ENCODE measurements around the gene RHBDD1. TPM values are rescaled to one million over a fixed set of nuclear protein-coding genes. Genes with fewer than 3 reads are reported as not detected.

The RHBDD1 gene
- total and polyA plus RNA-seq, 9 donors = 11.5 to 95.8 (median 49.5) TPM

DNA sequence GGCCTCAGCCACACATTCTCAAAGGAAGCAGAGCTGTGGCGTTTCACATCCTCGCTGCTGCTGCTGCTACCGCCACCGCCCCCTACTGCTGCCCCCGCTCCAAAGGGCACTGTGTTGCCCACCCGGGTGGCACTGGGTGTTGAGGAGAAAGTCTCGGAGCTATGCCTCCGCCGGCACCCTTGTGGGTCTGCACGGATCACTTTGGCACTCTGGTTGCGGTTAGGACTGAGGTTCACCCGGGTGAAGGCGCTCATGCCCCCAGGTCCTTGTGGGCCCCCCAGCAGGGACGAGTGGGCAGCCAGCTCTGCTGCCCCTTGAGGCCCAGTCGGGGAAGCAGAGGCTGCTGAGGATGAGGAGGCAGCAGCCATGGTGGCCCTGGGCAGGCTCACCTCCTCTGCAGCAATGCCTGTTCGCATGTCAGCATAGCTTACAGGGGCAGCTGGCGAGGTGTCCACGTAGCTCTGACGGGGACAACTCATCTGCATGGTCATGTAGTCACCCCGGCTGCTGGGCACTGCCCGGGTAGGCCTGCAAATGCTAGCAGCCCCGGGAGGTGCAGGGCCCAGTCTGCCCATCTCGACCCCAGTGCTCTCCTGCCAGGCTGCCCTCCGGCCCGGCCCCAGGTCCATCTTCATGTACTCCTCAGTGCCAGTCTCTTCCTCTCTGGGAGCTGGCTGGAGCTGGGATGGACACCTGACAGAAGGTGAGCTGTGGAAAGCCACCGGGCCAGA, 40.4 kb upstream of the RHBDD1 start:
- peaks cover 2% of the 10 kb centered on the region for H3K4me1 ChIP-seq (ENCODE audit: insufficient read depth)
- H3K27me3 ChIP-seq = no peaks in the 10 kb centered on the region
- WGBS, 3 donors = 7 to 13% (median 8%) methylated on average over 25 to 26 of the region's 26 CpGs
- no peaks in the 10 kb centered on the region for H3K9me3 ChIP-seq
- DNase-seq = peak; percentile 26 to 54 (median 48)
- peak overlapping the region; percentile 93 for H3K4me3 ChIP-seq
- TF ChIP-seq, protein P1, sequence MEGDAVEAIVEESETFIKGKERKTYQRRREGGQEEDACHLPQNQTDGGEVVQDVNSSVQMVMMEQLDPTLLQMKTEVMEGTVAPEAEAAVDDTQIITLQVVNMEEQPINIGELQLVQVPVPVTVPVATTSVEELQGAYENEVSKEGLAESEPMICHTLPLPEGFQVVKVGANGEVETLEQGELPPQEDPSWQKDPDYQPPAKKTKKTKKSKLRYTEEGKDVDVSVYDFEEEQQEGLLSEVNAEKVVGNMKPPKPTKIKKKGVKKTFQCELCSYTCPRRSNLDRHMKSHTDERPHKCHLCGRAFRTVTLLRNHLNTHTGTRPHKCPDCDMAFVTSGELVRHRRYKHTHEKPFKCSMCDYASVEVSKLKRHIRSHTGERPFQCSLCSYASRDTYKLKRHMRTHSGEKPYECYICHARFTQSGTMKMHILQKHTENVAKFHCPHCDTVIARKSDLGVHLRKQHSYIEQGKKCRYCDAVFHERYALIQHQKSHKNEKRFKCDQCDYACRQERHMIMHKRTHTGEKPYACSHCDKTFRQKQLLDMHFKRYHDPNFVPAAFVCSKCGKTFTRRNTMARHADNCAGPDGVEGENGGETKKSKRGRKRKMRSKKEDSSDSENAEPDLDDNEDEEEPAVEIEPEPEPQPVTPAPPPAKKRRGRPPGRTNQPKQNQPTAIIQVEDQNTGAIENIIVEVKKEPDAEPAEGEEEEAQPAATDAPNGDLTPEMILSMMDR (IDR thresholded peaks at IDR 0.05) = peak in 1 of 3 donors; percentile 18
- TF ChIP-seq POLR2A (IDR thresholded peaks at IDR 0.05) = no peak
- no peak for TF ChIP-seq EP300 (IDR thresholded peaks at IDR 0.05)
- H3K27ac ChIP-seq = peak overlapping the region; percentile 90 to 96
- no peaks in the 10 kb centered on the region for H3K36me3 ChIP-seq
- intact Hi-C loops (cut with DNase I) = loop anchor here (2.0 to 10.0 kb wide), 13 partner anchors 43 to 908 kb away; no protein-coding TSS in a partner anchor

DNA sequence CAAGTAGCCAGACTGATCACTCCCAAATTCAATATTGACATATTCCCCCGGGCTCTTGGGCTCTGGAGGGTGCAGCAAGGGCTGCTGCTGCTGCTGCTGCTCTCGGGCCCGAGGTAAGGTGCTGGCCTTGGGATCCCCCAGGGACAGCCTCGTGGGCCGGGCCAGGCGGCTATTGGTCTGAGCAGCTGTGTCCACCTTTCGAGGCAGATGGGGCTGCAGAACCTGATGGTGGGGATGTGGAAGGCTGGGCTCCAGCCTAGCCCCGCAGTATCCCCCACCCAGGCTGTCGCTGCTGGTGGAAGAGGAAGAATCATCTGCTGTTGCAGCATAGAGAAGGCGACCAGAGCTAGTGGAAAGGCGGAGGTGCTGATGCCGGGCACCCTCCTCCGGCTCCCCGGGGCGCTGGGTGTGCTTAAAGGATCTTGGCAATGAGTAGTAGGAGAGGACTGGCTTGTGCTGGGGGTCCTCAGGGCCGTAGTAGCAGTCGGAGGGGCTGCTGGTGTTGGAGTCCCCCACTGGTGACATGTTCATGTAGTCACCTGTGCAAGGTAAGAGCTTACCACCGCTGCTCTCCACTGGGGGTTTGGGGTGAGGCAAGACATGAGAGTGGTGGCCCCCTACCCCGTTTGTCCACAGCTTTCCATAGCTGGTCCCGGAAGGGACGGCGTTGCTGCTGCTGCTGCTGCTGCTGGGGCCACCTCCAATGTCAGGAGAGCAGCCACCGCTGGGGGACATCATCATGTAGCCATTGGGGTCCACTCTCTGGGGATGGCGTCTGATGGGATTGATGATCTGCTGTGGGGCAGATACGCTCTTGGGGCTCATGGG, 39.6 kb upstream of the RHBDD1 start:
- no peaks in the 10 kb centered on the region for H3K4me1 ChIP-seq (ENCODE audit: insufficient read depth)
- no peak for TF ChIP-seq POLR2A (IDR thresholded peaks at IDR 0.05)
- TF ChIP-seq, protein P1 (IDR thresholded peaks at IDR 0.05) = no peak
- DNase-seq = peak; percentile 27 to 56 (median 41)

DNA sequence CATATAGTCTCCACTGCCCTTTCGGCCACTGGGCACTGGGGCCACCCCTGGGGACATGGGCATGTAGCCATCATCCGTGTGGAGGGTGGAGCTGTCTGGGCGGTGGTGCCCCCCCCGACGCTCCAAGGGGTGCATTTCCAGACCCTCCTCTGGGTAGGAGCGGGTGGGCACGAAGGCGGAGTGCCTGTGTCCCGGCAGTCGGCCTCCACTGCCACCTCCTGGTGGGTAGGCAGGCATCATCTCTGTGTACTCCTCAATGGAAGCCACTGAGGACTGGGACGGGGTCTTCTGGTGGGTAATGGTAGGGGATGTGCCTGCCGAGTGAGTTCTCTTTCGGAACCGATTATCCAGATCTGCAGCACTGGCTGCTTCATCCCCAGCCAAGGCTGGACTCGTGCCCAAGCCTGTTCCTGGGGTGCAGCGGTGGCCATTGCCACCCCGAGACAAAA, 39.0 kb upstream of the RHBDD1 start:
- Histone ChIP-seq H3K36me3 (no peaks in the 10 kb centered on the region), H3K27ac (peak overlapping the region; percentile 90 to 96), H3K4me1 (ENCODE audit: insufficient read depth) (peaks cover 1% of the 10 kb centered on the region), H3K27me3 (no peaks in the 10 kb centered on the region), H3K4me3 (peak overlapping the region; percentile 93), H3K9me3 (no peaks in the 10 kb centered on the region)
- DNase-seq = peak; percentile 71 to 82 (median 74)
- intact Hi-C loops (cut with DNase I) = loop anchor here (2.0 to 10.0 kb wide), 13 partner anchors 45 to 910 kb away; no protein-coding TSS in a partner anchor
- WGBS, 3 donors = 10 to 55% (median 13%) methylated on average over 17 of the region's 17 CpGs
- no peak for TF ChIP-seq POLR2A (IDR thresholded peaks at IDR 0.05)
- TF ChIP-seq, protein P1 (IDR thresholded peaks at IDR 0.05) = peak; percentile 53 to 73 (median 67)

More for the DNA sequence above, 39.6 kb upstream of the RHBDD1 start:
- H3K4me3 ChIP-seq = peak overlapping the region; percentile 93
- H3K36me3 ChIP-seq = no peaks in the 10 kb centered on the region
- no peaks in the 10 kb centered on the region for H3K27me3 ChIP-seq
- 14 to 36% (median 14%) methylated on average over 25 of the region's 25 CpGs for WGBS, 3 donors
- H3K9me3 ChIP-seq = no peaks in the 10 kb centered on the region
- H3K27ac ChIP-seq = peak overlapping the region; percentile 90 to 96
- intact Hi-C loops (cut with DNase I) = loop anchor here (2.0 to 10.0 kb wide), 13 partner anchors 44 to 909 kb away; no protein-coding TSS in a partner anchor

DNA sequence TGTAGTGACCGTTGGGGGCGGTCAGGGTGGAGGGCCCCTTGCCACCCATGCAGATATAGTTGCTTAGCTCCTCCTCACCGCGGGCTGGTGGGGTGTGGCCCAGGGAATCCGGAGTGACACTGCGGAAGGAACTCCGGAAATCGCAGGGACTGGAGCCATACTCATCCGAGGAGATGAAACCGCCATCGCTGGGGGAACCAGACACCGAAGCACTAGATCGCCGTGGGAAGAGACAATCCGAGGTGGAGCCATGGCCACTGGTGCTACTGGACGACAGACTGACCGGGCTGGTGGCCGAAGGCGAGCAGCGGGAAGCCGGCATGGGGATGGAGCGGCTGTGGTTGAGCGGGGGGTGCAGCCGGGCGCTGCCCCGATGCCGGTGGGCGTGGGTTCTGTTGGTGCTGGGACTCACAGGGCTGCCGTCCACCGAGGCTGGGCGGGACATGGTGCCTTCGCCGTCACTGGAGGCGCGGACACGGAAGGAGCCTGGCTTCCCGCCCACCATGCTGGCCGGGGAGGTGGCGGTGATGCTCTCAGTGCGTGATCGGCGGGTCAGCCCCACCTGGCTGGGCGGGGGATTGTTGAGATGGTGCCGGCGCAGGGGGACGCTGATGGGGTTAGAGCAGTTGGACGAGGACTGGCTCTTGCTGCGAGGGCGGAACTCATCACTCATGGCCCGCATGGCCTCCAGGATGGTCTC, 38.4 kb upstream of the RHBDD1 start:
- peak; percentile 50 to 77 (median 69) for DNase-seq
- TF ChIP-seq, protein P1 (IDR thresholded peaks at IDR 0.05) = no peak
- TF ChIP-seq EP300 (IDR thresholded peaks at IDR 0.05) (no peak), POLR2A (IDR thresholded peaks at IDR 0.05) (no peak)
- Histone ChIP-seq H3K9me3 (no peaks in the 10 kb centered on the region), H3K27ac (peak overlapping the region; percentile 90 to 96), H3K36me3 (no peaks in the 10 kb centered on the region), H3K4me1 (ENCODE audit: insufficient read depth) (peaks cover 1% of the 10 kb centered on the region), H3K27me3 (no peaks in the 10 kb centered on the region), H3K4me3 (peak overlapping the region; percentile 93)
- intact Hi-C loops (cut with DNase I) = loop anchor here (2.0 to 10.0 kb wide), 13 partner anchors 45 to 910 kb away; no protein-coding TSS in a partner anchor
- 5 to 49% (median 18%) methylated on average over 46 to 50 of the region's 50 CpGs for WGBS, 3 donors
